ENCODE results near the gene GRID2. TPM values are rescaled to one million over a fixed set of nuclear protein-coding genes. Genes with fewer than 3 reads are reported as not detected.

GRID2 gene
- total and polyA plus RNA-seq, 9 of the 15 experiments (the other 6 are each of a cell fraction or from before 2014, with no cell fraction given): 0.04 TPM; not detected in 7

- no peaks in the 10 kb centered on the region for H3K36me3 ChIP-seq (ENCODE audit: control insufficient read depth, insufficient read depth, low read length)
- DNase-seq (ENCODE audit: extremely low read depth in 1 of 4, low spot score in 3 of 4) (no peak), FAIRE-seq (no peak), ATAC-seq (no peak)
- no peak for TF ChIP-seq TCFL5 (CRISPR knock-in tag; conservative IDR thresholded peaks at IDR 0.05)
- no peak for TF ChIP-seq ZBTB17 (CRISPR knock-in tag; IDR thresholded peaks at IDR 0.05)
- TF ChIP-seq ZNF184 (CRISPR knock-in tag; IDR thresholded peaks at IDR 0.05): no peak
- no peak for TF ChIP-seq ZNF408 (CRISPR knock-in tag; IDR thresholded peaks at IDR 0.05; ENCODE audit: low read depth)
- TF ChIP-seq PRDM10 (IDR thresholded peaks at IDR 0.05; ENCODE audit: partially characterized antibody): no peak
- no peak for TF ChIP-seq CHD1 (IDR thresholded peaks at IDR 0.05; ENCODE audit: low read length)
- TF ChIP-seq HNRNPH1 (optimal IDR thresholded peaks at IDR 0.05; ENCODE audit: low read depth, low read length): no peak
- no peak for TF ChIP-seq KLF10 (CRISPR knock-in tag; IDR thresholded peaks at IDR 0.05)
- no peak for TF ChIP-seq PHF21A (IDR thresholded peaks at IDR 0.05; ENCODE audit: borderline replicate concordance, low read depth)
- TF ChIP-seq, protein P1, sequence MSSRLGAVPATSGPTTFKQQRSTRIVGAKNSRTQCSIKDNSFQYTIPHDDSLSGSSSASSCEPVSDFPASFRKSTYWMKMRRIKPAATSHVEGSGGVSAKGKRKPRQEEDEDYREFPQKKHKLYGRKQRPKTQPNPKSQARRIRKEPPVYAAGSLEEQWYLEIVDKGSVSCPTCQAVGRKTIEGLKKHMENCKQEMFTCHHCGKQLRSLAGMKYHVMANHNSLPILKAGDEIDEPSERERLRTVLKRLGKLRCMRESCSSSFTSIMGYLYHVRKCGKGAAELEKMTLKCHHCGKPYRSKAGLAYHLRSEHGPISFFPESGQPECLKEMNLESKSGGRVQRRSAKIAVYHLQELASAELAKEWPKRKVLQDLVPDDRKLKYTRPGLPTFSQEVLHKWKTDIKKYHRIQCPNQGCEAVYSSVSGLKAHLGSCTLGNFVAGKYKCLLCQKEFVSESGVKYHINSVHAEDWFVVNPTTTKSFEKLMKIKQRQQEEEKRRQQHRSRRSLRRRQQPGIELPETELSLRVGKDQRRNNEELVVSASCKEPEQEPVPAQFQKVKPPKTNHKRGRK (tag; IDR thresholded peaks at IDR 0.05): no peak
- TF ChIP-seq, protein P2, sequence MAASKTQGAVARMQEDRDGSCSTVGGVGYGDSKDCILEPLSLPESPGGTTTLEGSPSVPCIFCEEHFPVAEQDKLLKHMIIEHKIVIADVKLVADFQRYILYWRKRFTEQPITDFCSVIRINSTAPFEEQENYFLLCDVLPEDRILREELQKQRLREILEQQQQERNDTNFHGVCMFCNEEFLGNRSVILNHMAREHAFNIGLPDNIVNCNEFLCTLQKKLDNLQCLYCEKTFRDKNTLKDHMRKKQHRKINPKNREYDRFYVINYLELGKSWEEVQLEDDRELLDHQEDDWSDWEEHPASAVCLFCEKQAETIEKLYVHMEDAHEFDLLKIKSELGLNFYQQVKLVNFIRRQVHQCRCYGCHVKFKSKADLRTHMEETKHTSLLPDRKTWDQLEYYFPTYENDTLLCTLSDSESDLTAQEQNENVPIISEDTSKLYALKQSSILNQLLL (CRISPR knock-in tag; IDR thresholded peaks at IDR 0.05; ENCODE audit: borderline replicate concordance): no peak
- no peak for TF ChIP-seq ETS2 (tag; IDR thresholded peaks at IDR 0.05; ENCODE audit: borderline replicate concordance, poor library complexity, severe bottlenecking)
- TF ChIP-seq MEIS2 (IDR thresholded peaks at IDR 0.05; ENCODE audit: partially characterized antibody): no peak
- TF ChIP-seq MYBL2 (IDR thresholded peaks at IDR 0.05; ENCODE audit: low read depth): no peak
- TF ChIP-seq MYBL2 (CRISPR knock-in tag; IDR thresholded peaks at IDR 0.05; ENCODE audit: borderline replicate concordance): no peak
- H3K4me2 ChIP-seq (ENCODE audit: insufficient read depth, low read length): no peak overlapping the region
- H2AFZ ChIP-seq (ENCODE audit: low read depth, low read length): no peak overlapping the region
- H3K9me1 ChIP-seq (ENCODE audit: control insufficient read depth, insufficient read depth, low read length): no peaks in the 10 kb centered on the region
- ChIA-PET CTCF (ENCODE audit: low intra/inter-chr PET ratio) (no interaction called here), POLR2A (no interaction called here)
- no peaks in the 10 kb centered on the region for H4K20me1 ChIP-seq (replicated peaks; ENCODE audit: control insufficient read depth, insufficient read depth, low read length)
- intact Hi-C loops (cut with micrococcal nuclease): no loop called here
- WGBS (ENCODE audit: insufficient coverage, low coverage, missing lambda C conversion rate): 0% methylated on average over 2 of the region's 2 CpGs
- no peak overlapping the region for H3K9ac ChIP-seq (ENCODE audit: insufficient read depth in 1 of 2, low read depth in 2 of 2, low read length in 2 of 2)
- no TSS peak for BruUV-seq (replicated peaks)
- no peak overlapping the region for H3K27ac ChIP-seq (ENCODE audit: extremely low read depth, low read depth, low read length)
- H3K4me3 ChIP-seq: no peak overlapping the region
- H3K79me2 ChIP-seq (ENCODE audit: control insufficient read depth, insufficient read depth, low read length): no peaks in the 10 kb centered on the region
- no peaks in the 10 kb centered on the region for H3K4me1 ChIP-seq (replicated peaks in 1 of 2; ENCODE audit: control insufficient read depth in 2 of 2, insufficient read depth in 2 of 2, low read length in 2 of 2)
- no peaks in the 10 kb centered on the region for H3K27me3 ChIP-seq (ENCODE audit: control insufficient read depth in 2 of 2, insufficient read depth in 2 of 2, low read length in 2 of 2)
- in situ Hi-C loops (cut with MboI): no loop called here
- no peaks in the 10 kb centered on the region for H3K9me3 ChIP-seq (replicated peaks; ENCODE audit: control insufficient read depth, insufficient read depth, low read depth, low read length)
These were observed 762.0 kb downstream of the GRID2 start for GRCh38 chr4:93065790-93066189.
